ENCODE data around the gene ENTPD8. TPM values are rescaled to one million over a fixed set of nuclear protein-coding genes. Genes with fewer than 3 reads are reported as not detected.

ENTPD8 gene, protein sequence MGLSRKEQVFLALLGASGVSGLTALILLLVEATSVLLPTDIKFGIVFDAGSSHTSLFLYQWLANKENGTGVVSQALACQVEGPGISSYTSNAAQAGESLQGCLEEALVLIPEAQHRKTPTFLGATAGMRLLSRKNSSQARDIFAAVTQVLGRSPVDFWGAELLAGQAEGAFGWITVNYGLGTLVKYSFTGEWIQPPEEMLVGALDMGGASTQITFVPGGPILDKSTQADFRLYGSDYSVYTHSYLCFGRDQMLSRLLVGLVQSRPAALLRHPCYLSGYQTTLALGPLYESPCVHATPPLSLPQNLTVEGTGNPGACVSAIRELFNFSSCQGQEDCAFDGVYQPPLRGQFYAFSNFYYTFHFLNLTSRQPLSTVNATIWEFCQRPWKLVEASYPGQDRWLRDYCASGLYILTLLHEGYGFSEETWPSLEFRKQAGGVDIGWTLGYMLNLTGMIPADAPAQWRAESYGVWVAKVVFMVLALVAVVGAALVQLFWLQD
- not detected for polyA plus RNA-seq (2012; ENCODE audit: insufficient read depth, insufficient read length)

DNA sequence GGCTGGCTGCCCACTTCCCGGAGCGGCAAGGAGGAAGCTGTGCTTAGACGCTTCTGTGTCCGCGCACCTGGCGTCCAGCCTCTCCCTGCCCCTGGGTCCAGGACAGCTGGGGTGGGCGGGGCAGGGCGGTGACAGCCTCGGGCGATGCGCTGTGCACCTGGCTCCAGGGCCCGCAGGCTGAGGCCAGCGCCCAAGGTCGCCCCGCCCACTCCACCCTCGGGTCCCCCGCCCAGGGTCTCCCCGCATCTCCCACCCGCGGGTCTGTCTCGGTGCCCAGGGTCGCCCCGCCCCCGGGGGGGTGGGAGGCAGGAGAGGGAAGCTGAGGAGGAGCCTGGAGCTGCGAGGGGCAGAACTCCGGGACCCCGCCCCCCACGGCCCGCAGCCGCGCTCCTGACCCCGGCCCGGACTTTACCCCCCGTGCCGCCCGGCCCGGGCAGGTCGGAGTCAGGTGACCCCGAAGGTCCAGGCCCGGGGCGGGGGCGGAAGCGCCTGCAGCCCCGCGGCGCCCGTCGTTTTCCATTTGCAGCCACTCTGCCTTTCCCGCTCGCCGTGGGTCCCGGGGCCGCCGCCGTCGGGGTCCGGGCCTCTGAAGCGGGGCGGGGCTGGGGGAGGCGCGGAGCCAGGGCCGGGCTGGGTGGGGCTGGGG lies at the start of gene ENTPD8:
Gene ENTPD8 (minus strand): TSS at position 69 of the 646 bp plus-strand sequence. CDS start 3,072 bp downstream, outside the sequence.
- no peak for DNase-seq (ENCODE audit: low read depth, low spot score)
- H3K4me3 ChIP-seq (ENCODE audit: low read length) = no peak within 1 kb of the TSS

DNA sequence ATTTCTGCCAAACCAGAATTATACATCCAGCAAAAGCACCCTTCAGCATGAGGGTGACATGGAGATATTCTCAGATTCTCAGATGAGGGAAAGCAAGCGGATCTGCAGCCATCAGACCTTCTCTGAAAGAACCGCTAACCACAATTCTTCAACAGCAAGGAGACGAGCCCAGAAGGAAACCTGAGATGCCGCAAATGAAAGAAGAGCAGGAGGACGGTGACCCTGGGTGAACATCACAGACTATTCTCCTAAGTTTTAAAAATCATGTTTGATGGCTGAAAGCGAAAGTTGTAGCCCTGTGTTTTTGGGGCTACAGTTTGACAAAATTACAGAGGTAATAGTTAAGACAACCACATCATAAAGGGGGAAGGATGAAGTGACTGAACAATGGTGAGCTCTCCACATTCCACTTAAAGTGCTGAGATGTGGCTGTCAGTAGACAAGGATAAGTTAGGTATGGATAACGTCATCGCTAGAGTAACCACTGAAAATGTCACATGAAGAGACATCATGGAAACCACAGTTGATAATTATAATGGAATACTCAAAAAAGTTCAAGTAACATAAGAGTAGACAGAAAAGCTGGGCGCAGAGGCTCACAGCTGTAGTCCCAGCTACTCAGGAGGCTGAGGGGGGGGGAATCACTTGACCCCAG lies 49.5 kb upstream of the ENTPD8 start:
- DNase-seq (ENCODE audit: low read depth, low spot score) = peak; percentile 51
- H3K4me3 ChIP-seq (ENCODE audit: low read length) = no peak overlapping the region

DNA sequence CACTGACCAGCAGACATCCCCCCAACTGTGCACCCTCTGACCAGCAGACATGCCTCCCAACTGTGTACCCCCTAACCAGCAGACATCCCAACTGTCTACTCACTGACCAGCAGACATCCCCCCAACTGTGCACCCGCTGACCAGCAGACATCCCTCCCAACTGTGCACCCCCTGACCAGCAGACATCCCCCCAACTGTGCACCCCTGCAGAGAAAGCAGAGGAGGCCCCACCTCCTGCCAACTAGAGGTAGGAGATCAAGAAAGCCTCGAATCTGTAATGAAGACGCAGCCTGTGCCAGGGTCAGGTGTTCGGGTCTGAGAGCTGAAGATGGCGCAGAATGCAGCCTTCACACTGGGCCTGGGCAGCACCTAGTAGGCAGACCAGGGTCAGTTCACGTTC lies 47.7 kb upstream of the ENTPD8 start:
- H3K4me3 ChIP-seq (ENCODE audit: low read length) = no peak overlapping the region
- no peak for DNase-seq (ENCODE audit: low read depth, low spot score)

DNA sequence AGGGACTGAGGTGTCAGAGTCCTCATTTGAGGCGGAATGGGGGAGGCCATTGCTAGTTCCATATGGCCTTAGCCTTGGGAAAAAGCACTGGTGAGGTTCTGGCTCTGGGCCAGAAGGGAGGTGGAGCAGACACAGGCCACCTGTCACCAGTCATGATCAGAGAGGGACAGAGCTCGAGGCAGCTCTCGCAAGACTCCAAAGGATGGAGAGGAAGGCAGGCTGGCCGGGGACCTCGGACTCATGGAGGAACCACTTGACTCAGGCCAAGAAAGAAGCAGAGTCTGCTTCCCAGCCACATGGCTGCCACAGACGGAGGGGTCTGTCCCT lies 47.1 kb upstream of the ENTPD8 start:
- no peak overlapping the region for H3K4me3 ChIP-seq (ENCODE audit: low read length)
- DNase-seq (ENCODE audit: low read depth, low spot score) = no peak

DNA sequence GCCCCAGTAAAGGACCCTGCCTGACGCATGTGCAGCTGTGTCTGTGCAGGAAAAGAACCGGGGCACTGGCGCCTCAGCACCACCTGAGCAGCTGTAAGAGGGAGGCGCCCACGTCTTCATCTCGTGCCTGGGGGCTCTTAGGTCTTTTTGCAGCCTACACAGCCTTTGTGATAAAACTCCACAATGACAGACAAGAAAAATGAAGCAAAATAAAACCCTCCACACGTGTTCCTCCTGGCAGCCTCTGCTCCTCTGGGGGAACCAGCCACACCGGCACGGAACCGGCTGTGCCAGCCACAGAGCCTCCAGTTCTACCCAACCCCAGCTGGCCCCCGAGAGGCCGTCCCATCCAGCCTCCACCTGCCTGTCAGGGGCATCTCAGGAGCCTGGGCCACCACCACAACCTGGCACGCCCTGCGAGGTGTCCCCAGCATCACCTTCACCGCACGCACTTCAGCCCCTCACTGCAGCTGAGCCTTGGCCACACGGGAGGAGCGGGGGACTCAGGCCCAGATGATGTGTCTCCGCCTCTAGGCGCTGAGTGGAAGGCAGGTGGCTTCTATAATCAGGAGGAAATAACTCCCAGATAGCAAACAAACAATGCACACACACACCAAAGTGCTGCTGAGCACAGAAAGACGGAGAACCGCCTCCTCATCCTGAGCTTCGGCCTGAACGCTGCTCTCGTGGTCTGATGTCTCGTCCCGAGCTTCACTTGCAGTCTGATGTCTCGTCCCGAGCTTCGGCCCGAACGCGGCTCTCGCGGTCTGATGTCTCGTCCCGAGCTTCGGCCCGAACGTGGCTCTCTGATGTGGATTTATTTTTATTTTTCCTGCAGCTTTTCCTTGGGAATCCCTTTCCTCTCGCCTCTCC lies 46.5 kb upstream of the ENTPD8 start:
- no peak overlapping the region for H3K4me3 ChIP-seq (ENCODE audit: low read length)
- no peak for DNase-seq (ENCODE audit: low read depth, low spot score)

DNA sequence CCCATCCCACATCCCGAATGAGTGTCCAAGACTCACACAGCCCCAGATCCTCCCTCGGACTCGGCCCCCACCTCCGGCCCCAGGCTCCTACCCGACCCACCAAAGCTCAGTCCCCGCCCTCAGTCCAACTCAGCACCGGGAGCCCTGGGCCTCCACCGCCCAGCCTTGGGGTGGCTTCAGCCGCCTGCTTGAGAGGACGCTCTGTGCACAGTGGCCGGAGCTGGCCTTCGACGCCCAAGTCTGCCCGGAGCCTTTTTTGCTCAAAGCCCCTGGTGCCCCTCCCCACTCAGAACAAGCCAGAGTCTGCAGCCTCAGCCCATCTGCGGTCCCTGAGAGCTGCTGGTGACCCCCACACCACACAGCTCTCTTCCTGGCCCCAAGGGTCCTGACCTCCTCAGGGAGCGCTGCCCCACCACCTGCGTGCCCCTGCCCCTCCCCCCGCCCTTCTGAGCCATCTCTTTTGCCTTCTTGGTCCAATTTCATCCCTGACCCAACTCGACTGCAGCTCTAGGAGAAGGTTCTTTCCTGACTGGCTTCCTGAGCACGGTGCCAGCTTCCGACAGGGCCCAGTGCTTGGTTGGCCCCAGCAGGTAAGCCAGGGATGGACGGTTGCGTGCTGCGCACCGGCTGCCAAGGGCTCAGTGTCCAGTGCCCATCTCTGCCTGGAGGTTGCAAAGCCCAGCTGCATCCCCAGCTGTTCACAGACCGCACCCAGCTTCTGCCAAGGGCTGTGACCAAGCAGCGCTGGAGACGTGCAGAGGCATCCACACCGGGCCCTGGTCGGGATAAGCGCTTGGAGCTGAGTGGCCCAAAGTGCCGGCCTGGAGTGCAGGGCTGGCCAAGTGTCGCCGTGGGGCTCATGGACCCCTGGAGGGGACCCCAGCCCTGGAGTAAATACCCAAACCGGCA lies 45.6 kb upstream of the ENTPD8 start:
- no peak overlapping the region for H3K4me3 ChIP-seq (ENCODE audit: low read length)
- no peak for DNase-seq (ENCODE audit: low read depth, low spot score)

DNA sequence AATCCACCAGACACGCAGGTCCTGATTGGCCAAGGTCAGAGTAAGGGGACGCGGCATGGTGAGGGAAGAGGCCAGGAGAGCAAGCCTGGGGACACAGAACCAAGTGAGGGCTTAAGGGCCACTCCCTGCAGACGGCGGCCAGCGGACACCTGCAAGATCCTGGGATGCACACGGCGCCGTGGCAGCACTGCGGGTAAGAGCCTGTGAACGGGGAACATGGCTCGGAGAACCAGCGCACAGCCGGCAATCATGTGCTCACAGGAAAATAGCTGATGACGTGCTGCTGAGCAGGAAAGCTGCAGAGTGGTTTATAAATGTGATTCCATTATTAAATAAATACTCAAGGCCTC lies 45.0 kb upstream of the ENTPD8 start:
- no peak for DNase-seq (ENCODE audit: low read depth, low spot score)
- H3K4me3 ChIP-seq (ENCODE audit: low read length) = no peak overlapping the region

DNA sequence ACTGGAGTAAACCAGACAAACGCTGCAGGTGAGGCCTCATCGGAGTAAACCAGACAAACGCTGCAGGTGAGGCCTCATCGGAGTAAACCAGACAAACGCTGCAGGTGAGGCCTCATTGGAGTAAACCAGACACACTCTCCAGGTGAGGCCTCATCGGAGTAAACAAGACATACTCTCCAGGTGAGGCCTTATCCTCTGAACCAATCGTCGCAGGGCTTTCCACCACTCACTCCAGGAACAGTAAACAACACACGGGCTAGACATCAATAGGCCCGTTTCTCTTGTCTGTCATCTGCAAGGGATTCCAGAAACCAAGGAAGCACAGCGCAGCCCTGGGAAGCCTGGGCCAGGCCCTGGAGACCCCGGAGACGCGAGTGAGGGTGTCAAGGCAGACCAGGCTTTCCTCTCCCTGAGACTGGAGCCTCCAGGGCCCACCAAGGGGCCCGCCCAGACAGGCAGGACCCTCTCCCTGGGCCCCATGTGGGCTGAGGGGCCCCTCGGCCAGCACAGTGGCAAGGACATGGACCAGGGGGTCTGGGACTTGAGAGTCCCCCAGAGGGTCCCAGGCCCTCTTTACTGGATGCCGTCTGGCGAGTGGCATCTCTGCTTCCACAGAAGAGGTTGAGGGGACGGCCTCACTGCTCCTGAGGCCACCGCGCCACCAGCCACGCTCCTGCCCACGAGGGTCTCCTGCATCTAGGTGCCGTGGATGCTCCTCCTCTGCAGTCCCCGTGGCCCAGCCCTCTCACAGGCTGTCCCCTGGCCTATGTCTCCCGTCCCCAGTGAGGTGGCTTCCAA lies 44.4 kb upstream of the ENTPD8 start:
- DNase-seq (ENCODE audit: low read depth, low spot score) = no peak
- H3K4me3 ChIP-seq (ENCODE audit: low read length) = no peak overlapping the region

DNA sequence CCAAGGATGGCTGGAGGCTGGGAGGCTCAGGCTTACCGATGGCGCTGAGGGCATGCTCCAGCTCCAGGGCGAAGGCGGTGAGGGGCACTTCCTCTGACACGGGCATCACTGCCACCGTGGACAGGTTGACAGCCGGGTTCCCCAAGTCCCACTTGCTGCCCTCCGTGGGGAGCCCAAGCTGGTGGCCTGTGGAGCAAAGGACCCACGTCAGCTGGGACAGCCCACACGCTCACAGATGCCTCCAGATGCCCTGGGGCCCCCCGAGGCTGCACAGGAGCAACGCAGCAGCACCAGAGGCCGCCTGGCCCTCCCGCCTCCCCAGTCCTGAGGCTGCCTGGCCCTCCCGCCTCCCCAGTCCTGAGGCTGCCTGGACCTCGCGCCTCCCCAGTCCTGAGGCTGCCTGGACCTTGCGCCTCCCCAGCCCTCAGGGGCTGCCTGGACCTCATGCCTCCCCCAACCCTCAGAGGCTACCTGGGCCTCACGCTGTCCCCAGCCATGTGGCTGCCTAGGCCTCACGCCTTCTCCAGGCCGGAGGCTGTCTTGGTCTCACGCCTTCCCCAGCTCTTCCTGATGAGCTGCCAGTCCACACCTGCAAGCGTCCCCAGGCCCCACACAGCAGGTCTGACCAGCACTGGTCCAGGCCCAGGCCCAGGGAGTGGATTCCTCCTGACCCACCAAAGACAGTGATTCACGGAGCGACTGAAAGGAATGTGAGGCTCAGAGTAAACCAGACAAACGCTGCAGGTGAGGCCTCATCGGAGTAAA lies 43.6 kb upstream of the ENTPD8 start:
- no peak for DNase-seq (ENCODE audit: low read depth, low spot score)

DNA sequence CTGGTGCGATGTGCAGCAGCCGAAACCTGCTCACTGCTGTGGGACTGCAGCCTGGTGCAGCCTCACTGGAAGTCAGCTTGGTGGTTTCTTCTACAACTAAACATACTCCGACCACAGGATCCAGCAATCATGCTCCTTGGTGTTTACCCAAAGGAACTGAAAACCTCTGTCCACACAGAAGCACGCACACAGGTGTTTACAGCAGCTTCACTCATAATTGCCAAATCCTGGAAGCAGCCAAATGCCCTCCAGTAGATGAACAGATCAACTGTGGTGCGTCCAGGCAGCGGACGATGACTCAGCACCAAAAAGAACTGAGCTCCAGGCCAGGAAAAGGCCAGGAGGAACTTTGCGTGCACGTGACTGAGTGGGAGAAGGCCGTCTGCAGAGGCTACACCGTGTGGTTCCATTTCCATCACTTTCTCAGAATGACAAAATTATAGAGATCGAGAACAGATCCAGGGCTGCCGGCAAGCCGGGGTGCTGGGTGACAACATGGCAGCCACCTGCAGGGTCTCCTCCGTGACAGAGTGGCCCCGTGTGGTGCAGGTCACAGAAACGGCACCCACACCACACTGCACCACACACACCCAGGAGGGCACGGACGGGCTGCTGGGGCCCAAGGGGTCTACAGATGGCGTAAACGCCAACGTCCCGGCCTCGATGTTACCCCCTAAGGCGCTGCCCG lies 41.1 kb upstream of the ENTPD8 start:
- no peak for DNase-seq (ENCODE audit: low read depth, low spot score)

More for the DNA sequence above, 43.6 kb upstream of the ENTPD8 start:
- no peak overlapping the region for H3K4me3 ChIP-seq (ENCODE audit: low read length)

DNA sequence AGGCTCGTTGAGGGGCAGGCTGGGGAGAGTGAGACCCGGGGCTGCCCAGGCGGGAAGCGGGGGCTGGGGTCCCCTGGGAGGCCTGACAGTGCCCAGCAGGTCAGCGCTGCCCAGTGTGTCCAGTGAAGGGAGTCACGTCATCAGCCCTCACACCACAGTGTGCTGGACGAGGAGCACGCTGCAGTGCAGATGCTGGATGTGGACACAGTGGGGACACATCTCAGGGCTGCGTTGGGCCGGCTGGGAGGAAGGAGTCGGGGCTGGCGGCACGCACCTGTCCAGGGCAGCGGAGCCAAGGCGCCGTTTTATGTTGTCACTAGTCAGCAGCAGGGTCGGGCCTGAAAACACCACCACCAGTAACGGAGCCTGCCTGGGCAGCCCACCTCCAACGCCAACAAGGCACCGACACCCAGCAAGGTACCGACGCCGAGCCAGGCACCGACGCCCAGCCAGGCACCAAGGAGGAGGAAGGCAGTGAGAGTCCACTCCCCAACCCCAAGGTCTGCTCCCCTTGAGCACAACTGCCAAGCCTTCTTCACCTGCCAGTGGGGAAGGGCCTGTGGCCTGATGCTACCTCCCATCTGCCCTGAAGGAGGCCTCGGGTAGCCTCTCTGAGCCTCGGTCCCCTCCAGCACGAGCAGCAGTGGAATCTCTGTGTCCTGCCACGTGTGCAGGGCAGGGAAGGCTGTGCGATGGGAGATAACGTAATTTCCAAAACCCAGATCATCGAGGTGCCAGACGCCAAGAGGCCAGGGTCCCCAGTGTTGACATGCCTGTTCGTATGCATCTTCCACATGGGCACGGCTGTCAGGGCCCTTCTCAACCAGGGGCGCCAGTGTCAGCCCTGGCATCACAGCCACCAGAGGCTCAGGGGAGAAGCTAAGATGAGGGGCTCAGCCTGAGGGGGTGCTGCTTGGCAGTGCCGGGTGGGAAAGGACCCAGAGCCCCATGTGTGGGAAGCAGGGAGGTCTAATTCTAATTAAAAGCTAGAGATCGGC lies 39.8 kb upstream of the ENTPD8 start:
- no peak overlapping the region for H3K4me3 ChIP-seq (ENCODE audit: low read length)
- DNase-seq (ENCODE audit: low read depth, low spot score) = no peak

More for the DNA sequence above, 41.1 kb upstream of the ENTPD8 start:
- no peak overlapping the region for H3K4me3 ChIP-seq (ENCODE audit: low read length)

DNA sequence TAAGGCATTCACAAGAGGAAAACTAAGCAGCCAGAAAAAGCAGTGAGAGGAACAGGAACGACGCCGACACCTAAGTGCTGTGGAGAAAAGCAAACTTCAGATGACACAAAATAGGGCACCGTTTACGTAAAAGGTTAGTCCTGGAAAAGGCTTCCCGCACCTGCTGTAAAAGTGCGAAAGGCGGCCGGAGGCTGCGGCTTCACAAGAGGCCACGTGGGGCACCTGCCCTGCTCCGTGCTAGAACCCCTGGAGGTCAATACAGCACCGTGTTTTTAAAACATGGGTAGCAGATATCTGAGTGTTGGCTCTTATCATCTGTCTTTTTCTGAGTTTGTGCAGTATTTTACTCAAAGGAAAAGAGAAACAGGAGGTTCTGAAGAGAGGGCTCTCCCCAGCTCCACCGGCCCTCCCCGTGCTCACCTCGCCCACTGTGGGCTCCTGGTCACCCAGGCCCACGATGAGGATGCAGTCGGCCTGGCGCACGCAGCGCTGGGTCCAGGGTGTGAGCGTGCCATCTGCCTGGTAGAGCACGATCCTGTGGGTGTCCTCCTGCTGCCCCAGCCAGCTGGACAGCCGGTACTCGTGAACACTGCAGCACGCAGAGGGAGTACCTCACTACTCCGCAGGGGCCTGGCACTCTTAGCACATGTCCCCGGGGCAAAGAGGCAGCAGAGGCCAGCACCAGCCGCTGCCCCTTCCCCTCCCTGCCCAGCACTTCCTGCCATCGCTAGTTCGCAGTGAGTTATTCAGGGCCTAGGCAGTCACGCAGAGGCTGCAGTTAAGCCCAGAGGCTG lies 38.9 kb upstream of the ENTPD8 start:
- no peak for DNase-seq (ENCODE audit: low read depth, low spot score)
- no peak overlapping the region for H3K4me3 ChIP-seq (ENCODE audit: low read length)

DNA sequence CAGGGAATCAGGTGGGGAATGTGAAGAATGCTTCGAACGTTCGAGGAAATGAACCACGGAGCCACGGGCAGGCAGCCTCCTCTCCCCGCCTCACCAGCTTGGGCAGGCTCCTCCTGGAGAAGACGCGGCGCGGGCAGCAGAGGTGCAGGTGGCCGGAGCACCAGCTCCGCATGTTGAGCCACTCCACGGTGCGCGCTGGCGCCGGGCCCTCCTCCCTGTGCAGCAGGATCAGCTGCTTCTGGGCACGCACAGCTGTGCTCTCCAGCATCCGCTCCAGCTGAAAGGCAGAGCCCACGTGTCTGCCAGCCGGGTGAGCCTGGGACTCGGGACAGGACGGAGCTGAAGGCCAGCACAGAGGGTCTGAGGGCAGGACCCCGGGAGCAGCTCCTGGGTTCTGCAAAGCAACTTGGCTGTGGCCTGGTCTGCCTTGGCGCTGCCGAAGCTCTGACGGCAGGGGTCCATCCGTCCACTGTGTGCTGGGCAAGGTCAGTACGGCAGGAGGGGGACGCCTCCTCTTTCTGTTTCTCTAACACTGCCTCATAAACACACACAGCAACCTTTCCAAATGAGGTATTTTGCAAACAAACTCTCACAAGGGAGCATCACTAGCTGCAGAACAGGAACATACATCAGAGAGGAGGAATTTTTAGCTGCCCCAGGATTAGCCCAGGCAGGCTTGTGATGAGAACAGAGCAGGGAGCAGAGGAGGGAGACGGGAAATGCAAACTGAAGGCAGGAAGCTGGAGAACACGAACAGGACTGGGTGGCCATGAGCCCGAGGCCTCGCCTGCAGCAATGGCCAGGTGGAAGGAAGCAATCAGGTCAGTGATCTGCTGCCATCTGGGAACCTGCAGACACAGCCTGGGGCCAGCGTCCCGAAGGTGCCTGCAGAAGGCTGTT lies 38.1 kb upstream of the ENTPD8 start:
- DNase-seq (ENCODE audit: low read depth, low spot score) = no peak
- no peak overlapping the region for H3K4me3 ChIP-seq (ENCODE audit: low read length)

DNA sequence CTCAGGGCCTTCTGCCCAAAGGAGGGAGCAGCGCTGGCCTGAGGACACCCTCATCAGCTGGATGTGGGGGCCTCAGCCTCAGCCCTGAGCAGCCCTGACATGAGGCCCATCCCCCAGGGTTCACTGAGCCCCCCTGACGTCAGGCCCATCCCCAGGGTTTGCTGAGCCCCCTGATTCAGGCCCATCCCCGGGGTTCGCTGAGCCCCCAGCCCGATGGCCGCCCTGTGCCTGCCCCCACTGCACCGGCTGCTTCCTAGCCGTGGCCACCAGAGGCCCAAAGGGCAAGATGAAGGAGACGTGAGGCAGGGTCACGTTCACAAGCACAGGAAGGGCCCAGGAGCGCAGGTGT lies 37.4 kb upstream of the ENTPD8 start:
- H3K4me3 ChIP-seq (ENCODE audit: low read length) = no peak overlapping the region
- no peak for DNase-seq (ENCODE audit: low read depth, low spot score)

Measured in Jurkat, Clone E6-1 (cell line).